ENCODE data around the gene ZNF480. TPM values are rescaled to one million over a fixed set of nuclear protein-coding genes. Genes with fewer than 3 reads are reported as not detected.
"Not testable (repeated sequence)": the region's sequence is repeated elsewhere in the genome, so short reads cannot be mapped to it uniquely, and the experiment has no call there.

The ZNF480 gene
- total RNA-seq, 1 experiment from 2014 or later, result 10.8 TPM

GRCh38 chr19:52297601-52298364 is 814 bp downstream of the ZNF480 start:
- H3K27me3 ChIP-seq (ENCODE audit: control insufficient read depth, insufficient read depth, low read length), result no peaks in the 10 kb centered on the region
- peaks cover 19% of the 10 kb centered on the region for H3K36me3 ChIP-seq (replicated peaks; ENCODE audit: control insufficient read depth, insufficient read depth, low read length)
- H3K4me3 ChIP-seq (ENCODE audit: insufficient read depth, low read depth, low read length), result peak overlapping the region; percentile 85
- DNase-seq, result no peak

- Histone ChIP-seq H3K4me3 (ENCODE audit: insufficient read depth, low read depth, low read length) (no peak overlapping the region), H3K27me3 (ENCODE audit: control insufficient read depth, insufficient read depth, low read length) (no peaks in the 10 kb centered on the region), H3K36me3 (replicated peaks; ENCODE audit: control insufficient read depth, insufficient read depth, low read length) (peaks cover 25% of the 10 kb centered on the region)
- DNase-seq, result no peak
These were observed 10.3 kb downstream of the ZNF480 start for GRCh38 chr19:52307275-52307674.

GRCh38 chr19:52322429-52322828 is 25.5 kb downstream of the ZNF480 start:
- Histone ChIP-seq H3K4me3 (ENCODE audit: insufficient read depth, low read depth, low read length) (no peak overlapping the region), H3K27me3 (ENCODE audit: control insufficient read depth, insufficient read depth, low read length) (no peaks in the 10 kb centered on the region), H3K36me3 (replicated peaks; ENCODE audit: control insufficient read depth, insufficient read depth, low read length) (peaks cover 15% of the 10 kb centered on the region)
- no peak for DNase-seq

- Histone ChIP-seq H3K27me3 (ENCODE audit: control insufficient read depth, insufficient read depth, low read length) (no peaks in the 10 kb centered on the region), H3K4me3 (ENCODE audit: insufficient read depth, low read depth, low read length) (no peak overlapping the region), H3K36me3 (replicated peaks; ENCODE audit: control insufficient read depth, insufficient read depth, low read length) (no peaks in the 10 kb centered on the region)
- no peak for DNase-seq
These were observed 34.8 kb downstream of the ZNF480 start for GRCh38 chr19:52331757-52332156.

- H3K36me3 ChIP-seq (replicated peaks; ENCODE audit: control insufficient read depth, insufficient read depth, low read length), result no peaks in the 10 kb centered on the region
- no peak for DNase-seq
- peak overlapping the region; percentile 88 for H3K4me3 ChIP-seq (ENCODE audit: insufficient read depth, low read depth, low read length)
- H3K27me3 ChIP-seq (ENCODE audit: control insufficient read depth, insufficient read depth, low read length), result no peaks in the 10 kb centered on the region
These were observed 38.8 kb downstream of the ZNF480 start for GRCh38 chr19:52335768-52336116.

GRCh38 chr19:52336117-52336790 is 39.3 kb downstream of the ZNF480 start, which contains the start of gene ZNF610:
Gene ZNF610, plus strand, starts transcription at chr19:52336243. Its CDS starts 12,930 bp downstream, at chr19:52349173.
- DNase-seq, result peak; percentile 88
- H3K27me3 ChIP-seq (ENCODE audit: control insufficient read depth, insufficient read depth, low read length), result no peaks in the 10 kb centered on the region
- H3K36me3 ChIP-seq (replicated peaks; ENCODE audit: control insufficient read depth, insufficient read depth, low read length), result no peaks in the 10 kb centered on the region
- H3K4me3 ChIP-seq (ENCODE audit: insufficient read depth, low read depth, low read length), result peak within 1 kb of the TSS; percentile 88

GRCh38 chr19:52336791-52337381 is 39.9 kb downstream of the ZNF480 start:
- peak overlapping the region; percentile 88 for H3K4me3 ChIP-seq (ENCODE audit: insufficient read depth, low read depth, low read length)
- no peak for DNase-seq
- H3K27me3 ChIP-seq (ENCODE audit: control insufficient read depth, insufficient read depth, low read length), result no peaks in the 10 kb centered on the region
- no peaks in the 10 kb centered on the region for H3K36me3 ChIP-seq (replicated peaks; ENCODE audit: control insufficient read depth, insufficient read depth, low read length)

- DNase-seq; H3K27me3 ChIP-seq (ENCODE audit: control insufficient read depth, insufficient read depth, low read length); H3K4me3 ChIP-seq (ENCODE audit: insufficient read depth, low read depth, low read length): not testable (repeated sequence)
These were observed 42.1 kb downstream of the ZNF480 start for GRCh38 chr19:52339022-52339421.

GRCh38 chr19:52343548-52343947 is 46.6 kb downstream of the ZNF480 start:
- peak; percentile 81 for DNase-seq
- Histone ChIP-seq H3K36me3 (replicated peaks; ENCODE audit: control insufficient read depth, insufficient read depth, low read length) (no peaks in the 10 kb centered on the region; the same call in 1 of the 2 replicates), H3K27me3 (ENCODE audit: control insufficient read depth, insufficient read depth, low read length) (no peaks in the 10 kb centered on the region), H3K4me3 (ENCODE audit: insufficient read depth, low read depth, low read length) (no peak overlapping the region)

More at GRCh38 chr19:52339022-52339421, 42.1 kb downstream of the ZNF480 start:
- H3K36me3 ChIP-seq (replicated peaks; ENCODE audit: control insufficient read depth, insufficient read depth, low read length), result not testable (repeated sequence)

- no peak for DNase-seq
- Histone ChIP-seq H3K36me3 (replicated peaks; ENCODE audit: control insufficient read depth, insufficient read depth, low read length) (no peaks in the 10 kb centered on the region; the same call in none of the 2 replicates), H3K4me3 (ENCODE audit: insufficient read depth, low read depth, low read length) (no peak overlapping the region), H3K27me3 (ENCODE audit: control insufficient read depth, insufficient read depth, low read length) (no peaks in the 10 kb centered on the region)
These were observed 48.2 kb downstream of the ZNF480 start for GRCh38 chr19:52345162-52345561.

- Histone ChIP-seq H3K27me3 (ENCODE audit: control insufficient read depth, insufficient read depth, low read length) (no peaks in the 10 kb centered on the region), H3K4me3 (ENCODE audit: insufficient read depth, low read depth, low read length) (no peak overlapping the region), H3K36me3 (replicated peaks; ENCODE audit: control insufficient read depth, insufficient read depth, low read length) (peaks cover 4% of the 10 kb centered on the region)
- peak; percentile 58 for DNase-seq
These were observed 54.5 kb downstream of the ZNF480 start for GRCh38 chr19:52351512-52351911.

GRCh38 chr19:52366414-52366824 is 69.5 kb downstream of the ZNF480 start:
- H3K4me3 ChIP-seq (ENCODE audit: insufficient read depth, low read depth, low read length), result no peak overlapping the region

GRCh38 chr19:52369559-52370340 is 72.8 kb downstream of the ZNF480 start, which contains the start of gene ZNF880:
Gene ZNF880, plus strand, starts transcription at chr19:52369923. Its CDS starts 43 bp downstream, at chr19:52369966.
- DNase-seq, result no peak
- Histone ChIP-seq H3K4me3 (ENCODE audit: insufficient read depth, low read depth, low read length) (peak within 1 kb of the TSS; percentile 10; the same call in 1 of the 2 replicates), H3K27me3 (ENCODE audit: control insufficient read depth, insufficient read depth, low read length) (no peaks in the 10 kb centered on the region), H3K36me3 (replicated peaks; ENCODE audit: control insufficient read depth, insufficient read depth, low read length) (peaks cover 3% of the 10 kb centered on the region)

More at GRCh38 chr19:52366414-52366824, 69.5 kb downstream of the ZNF480 start:
- H3K36me3 ChIP-seq (replicated peaks; ENCODE audit: control insufficient read depth, insufficient read depth, low read length), result peaks cover 3% of the 10 kb centered on the region
- no peaks in the 10 kb centered on the region for H3K27me3 ChIP-seq (ENCODE audit: control insufficient read depth, insufficient read depth, low read length)
- no peak for DNase-seq

GRCh38 chr19:52370341-52370710 is 73.4 kb downstream of the ZNF480 start:
- DNase-seq, result no peak
- Histone ChIP-seq H3K4me3 (ENCODE audit: insufficient read depth, low read depth, low read length) (no peak overlapping the region), H3K27me3 (ENCODE audit: control insufficient read depth, insufficient read depth, low read length) (no peaks in the 10 kb centered on the region), H3K36me3 (replicated peaks; ENCODE audit: control insufficient read depth, insufficient read depth, low read length) (peaks cover 3% of the 10 kb centered on the region)

Data from H7 (cell line).